Activated CD8-positive, alpha-beta memory T cell treated with anti-CD3 and anti-CD28 coated beads, Interleukin-2, amount 10 ng/mL, durations not matched to agents 7 days and 5 days (primary cell): ENCODE measurements around the gene PIK3CB. TPM values are rescaled to one million over a fixed set of nuclear protein-coding genes. Genes with fewer than 3 reads are reported as not detected.

Source experiments
- ATAC-seq: fragments of 150-1000 bp; cut with Tn5 transposase; one replicate; pipeline ENCODE4 v1.10.0; 2021; ENCODE audit warnings: moderate library complexity
- CTCF ChIA-PET: fragments of 350-600 bp; sonication (Branson Sonifier 250); formaldehyde crosslinking; loops from one replicate; lab custom pipeline; 2021; ENCODE audit warnings: antibody characterized with exemption; lab: Charles Lee
- DNase-seq: peaks from one replicate; pipeline ENCODE4 v3.0.0-alpha.2; 2020
- H3K27ac Mint-ChIP-seq: one replicate; pipeline ENCODE4 v1.8.0; 2021; ENCODE audit warnings: mild to moderate bottlenecking, mixed read lengths
- H3K27me3 Mint-ChIP-seq: one replicate; pipeline ENCODE4 v1.8.0; 2021; ENCODE audit warnings: mixed read lengths
- H3K36me3 Mint-ChIP-seq: one replicate; pipeline ENCODE4 v1.8.0; 2021; ENCODE audit warnings: mild to moderate bottlenecking, mixed read lengths
- H3K4me1 Mint-ChIP-seq: one replicate; pipeline ENCODE4 v1.8.0; 2021; ENCODE audit warnings: mixed read lengths
- H3K4me3 Mint-ChIP-seq: one replicate; pipeline ENCODE4 v1.8.0; 2021; ENCODE audit warnings: mild to moderate bottlenecking, moderate library complexity, mixed read lengths
- H3K9me3 Mint-ChIP-seq: one replicate; pipeline ENCODE4 v1.8.0; 2022; ENCODE audit warnings: low read depth, mixed read lengths
- total RNA-seq, 2 experiments: library from RNA; stranded (reverse); gene quantifications; one replicate each; pipeline ENCODE4 v1.2.3, GENCODE V29; 2021

Gene PIK3CB
- total RNA-seq, result 1 to 10 TPM; 7.1 to 8.4 TPM

- DNase-seq (peak; percentile 84), ATAC-seq (peak; percentile 94)
- Mint-ChIP-seq H3K27ac (peak within 1 kb of the TSS; percentile 87), H3K27me3 (peaks cover 2% of the 10 kb centered on the region), H3K4me1 (peaks cover 22% of the 10 kb centered on the region), H3K36me3 (peaks cover 10% of the 10 kb centered on the region), H3K4me3 (peak within 1 kb of the TSS; percentile 83), H3K9me3 (no peaks in the 10 kb centered on the region)
- CTCF ChIA-PET, result interaction anchor here (1.2 to 2.4 kb wide), 6 partner anchors 9 to 241 kb away, joined by 3 to 9 read pairs (median 4); partner anchors contain the start of gene CEP70
These were observed at the start of gene PIK3CB for GRCh38 chr3:138834596-138835396. Gene PIK3CB (minus strand): TSS chr3:138834928. CDS start chr3:138759343, 75,585 bp downstream.

DNA sequence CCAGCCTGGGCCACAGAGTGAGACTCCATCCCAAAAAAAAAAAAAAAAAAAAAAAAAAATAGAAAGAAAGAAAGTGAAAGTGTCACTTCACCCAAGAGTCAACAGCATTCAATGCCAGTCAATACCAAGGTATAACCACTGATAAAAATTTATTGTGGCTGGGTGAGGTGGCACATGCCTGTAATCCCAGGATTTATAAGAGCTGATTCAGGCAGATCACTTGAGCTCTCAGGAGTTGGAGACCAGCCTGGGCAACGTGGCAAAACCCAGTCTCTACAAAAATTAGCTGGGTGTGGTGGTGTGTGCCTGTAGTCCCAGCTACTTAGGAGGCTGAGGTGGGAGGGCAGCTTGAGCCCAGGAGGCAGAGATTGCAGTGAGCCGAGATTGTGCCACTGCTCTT, 46.5 kb upstream of the PIK3CB start:
- DNase-seq, result no peak
- H3K27ac Mint-ChIP-seq, result no peak overlapping the region
- H3K4me1 Mint-ChIP-seq, result peaks cover 2% of the 10 kb centered on the region
- no peak for ATAC-seq
- H3K36me3 Mint-ChIP-seq, result no peaks in the 10 kb centered on the region
- CTCF ChIA-PET, result interaction anchor here (1.0 kb wide), 1 partner anchor 55 kb away, joined by 3 read pairs; no protein-coding TSS in a partner anchor
- no peak overlapping the region for H3K4me3 Mint-ChIP-seq
- H3K9me3 Mint-ChIP-seq, result no peaks in the 10 kb centered on the region
- H3K27me3 Mint-ChIP-seq, result no peaks in the 10 kb centered on the region

- Mint-ChIP-seq H3K27ac (no peak overlapping the region), H3K9me3 (peaks cover 4% of the 10 kb centered on the region), H3K36me3 (peaks cover 7% of the 10 kb centered on the region), H3K4me1 (peaks cover 10% of the 10 kb centered on the region), H3K27me3 (no peaks in the 10 kb centered on the region), H3K4me3 (no peak overlapping the region)
- no peak for DNase-seq
- CTCF ChIA-PET, result interaction anchor here (1.0 to 1.1 kb wide), 2 partner anchors 36 to 56 kb away, joined by 3 to 4 read pairs; no protein-coding TSS in a partner anchor
- no peak for ATAC-seq
These were observed 45.0 kb upstream of the PIK3CB start for GRCh38 chr3:138879541-138880380.

- H3K4me3 Mint-ChIP-seq, result no peak overlapping the region
- H3K27me3 Mint-ChIP-seq, result no peaks in the 10 kb centered on the region
- no peak for ATAC-seq
- H3K27ac Mint-ChIP-seq, result no peak overlapping the region
- H3K9me3 Mint-ChIP-seq, result peaks cover 4% of the 10 kb centered on the region
- H3K4me1 Mint-ChIP-seq, result peaks cover 12% of the 10 kb centered on the region
- DNase-seq, result no peak
- CTCF ChIA-PET, result interaction anchor here (0.6 to 3.0 kb wide), 2 partner anchors 38 to 68 kb away, joined by 3 to 15 read pairs; no protein-coding TSS in a partner anchor
- H3K36me3 Mint-ChIP-seq, result peaks cover 7% of the 10 kb centered on the region
These were observed 42.5 kb upstream of the PIK3CB start for GRCh38 chr3:138877226-138877625.

- Mint-ChIP-seq H3K27ac (peak overlapping the region; percentile 27), H3K4me1 (peaks cover 12% of the 10 kb centered on the region), H3K36me3 (peaks cover 7% of the 10 kb centered on the region), H3K27me3 (no peaks in the 10 kb centered on the region), H3K4me3 (no peak overlapping the region), H3K9me3 (peaks cover 4% of the 10 kb centered on the region)
- DNase-seq (no peak), ATAC-seq (peak; percentile 67)
- CTCF ChIA-PET, result interaction anchor here (3.0 kb wide), 1 partner anchor 39 kb away, joined by 15 read pairs; no protein-coding TSS in a partner anchor
These were observed 41.3 kb upstream of the PIK3CB start for GRCh38 chr3:138875754-138876664.

- DNase-seq (no peak), ATAC-seq (no peak)
- CTCF ChIA-PET, result interaction anchor here (0.5 to 3.0 kb wide), 2 partner anchors 17 to 40 kb away, joined by 3 to 15 read pairs; no protein-coding TSS in a partner anchor
- Mint-ChIP-seq H3K4me1 (peaks cover 12% of the 10 kb centered on the region), H3K4me3 (no peak overlapping the region), H3K27me3 (no peaks in the 10 kb centered on the region), H3K9me3 (peaks cover 4% of the 10 kb centered on the region), H3K27ac (no peak overlapping the region), H3K36me3 (peaks cover 7% of the 10 kb centered on the region)
These were observed 40.5 kb upstream of the PIK3CB start for GRCh38 chr3:138875096-138875753.

DNA sequence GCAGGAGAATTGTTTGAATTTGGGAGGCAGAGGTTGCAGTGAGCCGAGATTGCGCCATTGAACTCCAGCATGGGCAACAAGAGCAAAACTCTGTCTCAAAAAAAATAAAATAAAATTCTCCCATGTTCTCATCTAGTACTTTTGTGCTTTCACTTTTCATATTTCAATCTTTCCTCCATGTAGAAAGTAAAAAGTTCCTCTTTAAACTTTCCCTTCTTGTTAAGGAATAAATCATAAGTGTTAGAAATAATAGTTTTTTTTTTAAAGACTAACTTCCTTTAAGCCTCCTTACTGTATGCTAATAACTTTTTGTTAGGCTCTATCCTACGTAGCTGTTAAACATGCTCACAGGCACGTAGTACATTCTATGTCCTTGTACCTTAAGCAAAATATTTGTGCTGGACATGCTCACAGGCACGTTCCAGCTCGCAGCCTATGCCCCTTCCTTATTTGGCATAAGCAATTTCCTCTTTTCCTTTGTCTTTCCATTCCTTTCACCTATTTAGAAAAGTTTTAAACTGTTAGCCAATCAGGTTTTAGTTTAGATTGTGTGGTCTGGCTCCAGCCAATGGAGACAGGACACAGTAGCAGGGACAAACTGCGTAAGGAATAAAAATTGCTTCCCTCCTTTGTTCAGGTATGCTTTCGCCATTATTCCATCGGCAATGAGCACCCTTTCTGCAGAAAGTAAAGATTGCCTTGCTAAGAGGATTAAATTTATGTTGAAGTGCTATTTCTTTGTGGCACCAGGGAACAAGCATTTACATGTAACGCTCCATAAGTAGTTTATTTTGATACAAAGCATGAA, 38.9 kb upstream of the PIK3CB start:
- no peak for ATAC-seq
- Mint-ChIP-seq H3K36me3 (peaks cover 7% of the 10 kb centered on the region), H3K27ac (no peak overlapping the region), H3K9me3 (peaks cover 4% of the 10 kb centered on the region), H3K4me1 (peaks cover 12% of the 10 kb centered on the region), H3K4me3 (no peak overlapping the region), H3K27me3 (no peaks in the 10 kb centered on the region)
- no peak for DNase-seq
- CTCF ChIA-PET, result no interaction called here

DNA sequence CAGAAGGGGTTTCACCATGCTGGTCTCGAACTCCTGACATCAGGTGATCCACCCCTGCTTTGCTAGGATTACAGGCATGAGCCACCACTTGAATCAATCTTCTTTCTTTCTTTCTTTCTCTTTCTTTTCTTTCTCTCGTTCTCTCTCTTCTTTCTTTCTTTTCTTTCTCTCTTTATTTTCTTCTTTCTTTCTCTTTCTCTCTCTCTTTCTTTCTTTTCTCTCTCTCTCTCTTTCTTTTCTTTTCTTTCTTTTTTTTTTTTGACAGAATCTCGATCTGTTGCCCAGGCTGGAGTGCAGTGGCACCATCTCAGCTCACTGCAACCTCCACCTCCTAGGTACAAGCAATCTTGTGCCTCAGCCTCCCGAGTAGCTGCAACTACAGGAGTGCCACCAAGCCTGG, 37.9 kb upstream of the PIK3CB start:
- no peak overlapping the region for H3K27ac Mint-ChIP-seq
- CTCF ChIA-PET, result no interaction called here
- no peaks in the 10 kb centered on the region for H3K27me3 Mint-ChIP-seq
- H3K9me3 Mint-ChIP-seq, result peaks cover 4% of the 10 kb centered on the region
- no peak for ATAC-seq
- DNase-seq, result no peak
- H3K4me3 Mint-ChIP-seq, result no peak overlapping the region
- H3K36me3 Mint-ChIP-seq, result peaks cover 7% of the 10 kb centered on the region
- peaks cover 12% of the 10 kb centered on the region for H3K4me1 Mint-ChIP-seq

- Mint-ChIP-seq H3K9me3 (no peaks in the 10 kb centered on the region), H3K4me1 (peaks cover 5% of the 10 kb centered on the region), H3K27me3 (no peaks in the 10 kb centered on the region), H3K4me3 (no peak overlapping the region), H3K36me3 (no peaks in the 10 kb centered on the region), H3K27ac (no peak overlapping the region)
- DNase-seq, result no peak
- CTCF ChIA-PET, result no interaction called here
- ATAC-seq, result no peak
These were observed 33.3 kb upstream of the PIK3CB start for GRCh38 chr3:138867996-138868395.

DNA sequence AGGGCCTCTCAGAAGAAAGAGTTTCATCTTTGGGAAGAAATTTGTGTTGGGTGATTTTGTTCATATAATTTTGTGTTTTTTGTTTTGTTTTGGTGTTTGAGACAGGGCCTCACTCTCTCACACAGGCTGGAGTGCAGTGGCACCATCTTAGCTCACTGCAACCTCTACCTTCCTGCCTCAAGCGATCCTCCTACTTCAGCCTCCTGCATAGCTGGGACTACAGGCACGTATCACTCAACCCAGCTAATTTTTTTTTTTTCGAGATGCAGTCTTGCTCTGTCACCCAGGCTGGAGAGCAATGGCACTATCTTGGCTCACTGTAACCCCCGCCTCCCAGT, 29.0 kb upstream of the PIK3CB start:
- DNase-seq (no peak), ATAC-seq (no peak)
- Mint-ChIP-seq H3K36me3 (no peaks in the 10 kb centered on the region), H3K4me1 (peaks cover 5% of the 10 kb centered on the region), H3K27ac (no peak overlapping the region), H3K9me3 (no peaks in the 10 kb centered on the region), H3K27me3 (no peaks in the 10 kb centered on the region), H3K4me3 (no peak overlapping the region)
- CTCF ChIA-PET, result interaction anchor here (0.9 kb wide), 1 partner anchor 52 kb away, joined by 4 read pairs; no protein-coding TSS in a partner anchor

- CTCF ChIA-PET, result interaction anchor here (0.9 kb wide), 1 partner anchor 52 kb away, joined by 4 read pairs; no protein-coding TSS in a partner anchor
- ATAC-seq (no peak), DNase-seq (no peak)
- H3K4me3 Mint-ChIP-seq, result no peak overlapping the region
- H3K27me3 Mint-ChIP-seq, result no peaks in the 10 kb centered on the region
- peaks cover 5% of the 10 kb centered on the region for H3K4me1 Mint-ChIP-seq
- H3K27ac Mint-ChIP-seq, result no peak overlapping the region
- H3K9me3 Mint-ChIP-seq, result no peaks in the 10 kb centered on the region
- no peaks in the 10 kb centered on the region for H3K36me3 Mint-ChIP-seq
These were observed 28.4 kb upstream of the PIK3CB start for GRCh38 chr3:138862924-138863775.
